ENCODE results near the gene TTYH2.
"Not testable (repeated sequence)": the region's sequence is repeated elsewhere in the genome, so short reads cannot be mapped to it uniquely, and the experiment has no call there.

TTYH2 gene

GRCh38 chr17:74276541-74277009, 63.2 kb downstream of the TTYH2 start:
- TF ChIP-seq CTCF (IDR thresholded peaks at IDR 0.05; ENCODE audit: insufficient read depth, low read length, poor library complexity, severe bottlenecking) = no peak
- no peak for TF ChIP-seq EZH2phosphoT487 (conservative IDR thresholded peaks at IDR 0.05; ENCODE audit: low read length)
- Histone ChIP-seq H3K4me2 (ENCODE audit: low read depth, low read length, poor library complexity, severe bottlenecking) (no peak overlapping the region), H2AFZ (ENCODE audit: low read depth, low read length, severe bottlenecking) (no peak overlapping the region), H3K36me3 (ENCODE audit: low read length) (no peaks in the 10 kb centered on the region), H3K9me3 (ENCODE audit: insufficient read depth, low read length) (no peaks in the 10 kb centered on the region), H3F3A (ENCODE audit: insufficient read depth) (no peaks in the 10 kb centered on the region), H3K27ac (ENCODE audit: low read depth, low read length) (no peak overlapping the region), H3K9ac (ENCODE audit: low read length) (no peak overlapping the region), H3K79me2 (ENCODE audit: insufficient read depth, low read length) (no peaks in the 10 kb centered on the region), H3K27me3 (ENCODE audit: low read length) (no peaks in the 10 kb centered on the region), H3K9me2 (replicated peaks; ENCODE audit: insufficient read depth, low read length) (no peaks in the 10 kb centered on the region), H3K4me3 (ENCODE audit: insufficient read depth, low read length, poor library complexity, severe bottlenecking) (no peak overlapping the region), H4K20me1 (ENCODE audit: low read depth, low read length) (no peaks in the 10 kb centered on the region)

- Histone ChIP-seq H3K9ac (ENCODE audit: low read length) (no peak overlapping the region), H3K79me2 (ENCODE audit: insufficient read depth, low read length) (no peaks in the 10 kb centered on the region), H3K9me3 (ENCODE audit: insufficient read depth, low read length) (no peaks in the 10 kb centered on the region), H3K9me2 (replicated peaks; ENCODE audit: insufficient read depth, low read length) (no peaks in the 10 kb centered on the region), H2AFZ (ENCODE audit: low read depth, low read length, severe bottlenecking) (no peak overlapping the region), H4K20me1 (ENCODE audit: low read depth, low read length) (no peaks in the 10 kb centered on the region), H3K4me2 (ENCODE audit: low read depth, low read length, poor library complexity, severe bottlenecking) (no peak overlapping the region), H3K36me3 (ENCODE audit: low read length) (no peaks in the 10 kb centered on the region), H3K4me3 (ENCODE audit: insufficient read depth, low read length, poor library complexity, severe bottlenecking) (no peak overlapping the region), H3F3A (ENCODE audit: insufficient read depth) (no peaks in the 10 kb centered on the region), H3K27me3 (ENCODE audit: low read length) (no peaks in the 10 kb centered on the region), H3K27ac (ENCODE audit: low read depth, low read length) (no peak overlapping the region)
- no peak for TF ChIP-seq EZH2phosphoT487 (conservative IDR thresholded peaks at IDR 0.05; ENCODE audit: low read length)
- TF ChIP-seq CTCF (IDR thresholded peaks at IDR 0.05; ENCODE audit: insufficient read depth, low read length, poor library complexity, severe bottlenecking) = no peak
These were observed 64.6 kb downstream of the TTYH2 start for GRCh38 chr17:74277935-74278334.

- not testable (repeated sequence) for H2AFZ ChIP-seq (ENCODE audit: low read depth, low read length, severe bottlenecking); H3K27me3 ChIP-seq (ENCODE audit: low read length); H3K9ac ChIP-seq (ENCODE audit: low read length); H3K9me2 ChIP-seq (replicated peaks; ENCODE audit: insufficient read depth, low read length); H3K9me3 ChIP-seq (ENCODE audit: insufficient read depth, low read length); H3K4me3 ChIP-seq (ENCODE audit: insufficient read depth, low read length, poor library complexity, severe bottlenecking); H4K20me1 ChIP-seq (ENCODE audit: low read depth, low read length); H3K27ac ChIP-seq (ENCODE audit: low read depth, low read length); H3K4me2 ChIP-seq (ENCODE audit: low read depth, low read length, poor library complexity, severe bottlenecking); H3K36me3 ChIP-seq (ENCODE audit: low read length); H3K79me2 ChIP-seq (ENCODE audit: insufficient read depth, low read length); H3F3A ChIP-seq (ENCODE audit: insufficient read depth)
These were observed 66.2 kb downstream of the TTYH2 start for GRCh38 chr17:74279617-74280016.

GRCh38 chr17:74280093-74280513, 66.7 kb downstream of the TTYH2 start:
- Histone ChIP-seq H3K27ac (ENCODE audit: low read depth, low read length) (no peak overlapping the region), H2AFZ (ENCODE audit: low read depth, low read length, severe bottlenecking) (no peak overlapping the region), H4K20me1 (ENCODE audit: low read depth, low read length) (no peaks in the 10 kb centered on the region), H3K4me2 (ENCODE audit: low read depth, low read length, poor library complexity, severe bottlenecking) (no peak overlapping the region), H3K9me2 (replicated peaks; ENCODE audit: insufficient read depth, low read length) (no peaks in the 10 kb centered on the region), H3F3A (ENCODE audit: insufficient read depth) (no peaks in the 10 kb centered on the region), H3K9ac (ENCODE audit: low read length) (no peak overlapping the region), H3K4me3 (ENCODE audit: insufficient read depth, low read length, poor library complexity, severe bottlenecking) (no peak overlapping the region), H3K79me2 (ENCODE audit: insufficient read depth, low read length) (no peaks in the 10 kb centered on the region), H3K36me3 (ENCODE audit: low read length) (no peaks in the 10 kb centered on the region), H3K27me3 (ENCODE audit: low read length) (no peaks in the 10 kb centered on the region), H3K9me3 (ENCODE audit: insufficient read depth, low read length) (no peaks in the 10 kb centered on the region)
- TF ChIP-seq EZH2phosphoT487 (conservative IDR thresholded peaks at IDR 0.05; ENCODE audit: low read length) = no peak
- no peak for TF ChIP-seq CTCF (IDR thresholded peaks at IDR 0.05; ENCODE audit: insufficient read depth, low read length, poor library complexity, severe bottlenecking)
